NOMO-1 treated with DMSO at 0.1 percent for 48 hours (cell line): ENCODE measurements around the gene FBXO22.

Experiments used
- DNase-seq: peaks from one replicate; lab custom pipeline; 2025; ENCODE audit not compliant: unreplicated experiment; lab: John Stamatoyannopoulos, UW

The FBXO22 gene

GRCh38 chr15:75918135-75918534 is 14.5 kb downstream of the FBXO22 start:
- DNase-seq = no peak

GRCh38 chr15:75920079-75920478 is 16.4 kb downstream of the FBXO22 start:
- DNase-seq = no peak

- DNase-seq = peak; percentile 27
Measured at GRCh38 chr15:75921732-75922703, 18.3 kb downstream of the FBXO22 start.

- no peak for DNase-seq
Measured at GRCh38 chr15:75923756-75924155, 20.1 kb downstream of the FBXO22 start.

GRCh38 chr15:75924576-75924975 is 20.9 kb downstream of the FBXO22 start:
- DNase-seq = no peak

GRCh38 chr15:75925440-75925839 is 21.8 kb downstream of the FBXO22 start:
- peak; percentile 52 for DNase-seq

- no peak for DNase-seq
Measured at GRCh38 chr15:75926931-75927330, 23.3 kb downstream of the FBXO22 start.

GRCh38 chr15:75927601-75928000 is 23.9 kb downstream of the FBXO22 start:
- no peak for DNase-seq

- DNase-seq = peak; percentile 37
Measured at GRCh38 chr15:75928680-75929608, 25.3 kb downstream of the FBXO22 start.

GRCh38 chr15:75929799-75930565 is 26.3 kb downstream of the FBXO22 start:
- peak; percentile 33 for DNase-seq

GRCh38 chr15:75930866-75931265 is 27.2 kb downstream of the FBXO22 start:
- DNase-seq = no peak

GRCh38 chr15:75942464-75942863 is 38.8 kb downstream of the FBXO22 start:
- no peak for DNase-seq

GRCh38 chr15:75943246-75943645 is 39.6 kb downstream of the FBXO22 start:
- no peak for DNase-seq

- DNase-seq = peak; percentile 8
Measured at GRCh38 chr15:75943713-75944215, 40.1 kb downstream of the FBXO22 start.

GRCh38 chr15:75945953-75946352 is 42.3 kb downstream of the FBXO22 start:
- DNase-seq = peak; percentile 95

- no peak for DNase-seq
Measured at GRCh38 chr15:75947092-75947491, 43.4 kb downstream of the FBXO22 start.

GRCh38 chr15:75948761-75949296 is 45.2 kb downstream of the FBXO22 start:
- DNase-seq = no peak

- peak; percentile 42 for DNase-seq
Measured at GRCh38 chr15:75952525-75952924, 48.8 kb downstream of the FBXO22 start.

GRCh38 chr15:75955720-75956119 is 52.0 kb downstream of the FBXO22 start:
- DNase-seq = no peak

- no peak for DNase-seq
Measured at GRCh38 chr15:75961331-75961730, 57.7 kb downstream of the FBXO22 start.
